HUES48 (cell line): Measurements from ENCODE around the gene ARHGAP32.

Experiments
- H3K27ac ChIP-seq: one replicate; pipeline ENCODE4 v1.7.0; 2013; ENCODE audit warnings: low read depth, low read length, inconsistent platforms
- H3K27me3 ChIP-seq: 2 replicates; pipeline ENCODE4 v1.6.1; 2013; ENCODE audit warnings: mild to moderate bottlenecking, low read length; ENCODE audit not compliant: control insufficient read depth, insufficient read depth
- H3K36me3 ChIP-seq: 2 replicates; pipeline ENCODE4 v1.6.1; 2013; ENCODE audit warnings: low read length; ENCODE audit not compliant: control insufficient read depth, insufficient read depth
- H3K4me1 ChIP-seq: 2 replicates; pipeline ENCODE4 v1.6.1; 2013; ENCODE audit warnings: mild to moderate bottlenecking, low read length; ENCODE audit not compliant: control insufficient read depth, insufficient read depth
- H3K4me3 ChIP-seq: 2 replicates; pipeline ENCODE4 v1.5.1; 2013; ENCODE audit warnings: mild to moderate bottlenecking, low read depth, low read length
- H3K9ac ChIP-seq: 2 replicates; pipeline ENCODE4 v1.6.1; 2013; ENCODE audit warnings: mild to moderate bottlenecking, low read depth, low read length, moderate library complexity
- H3K9me3 ChIP-seq: 2 replicates; pipeline ENCODE4 v1.6.1; 2013; ENCODE audit warnings: low read length; ENCODE audit not compliant: control insufficient read depth, insufficient read depth

ARHGAP32 gene

DNA sequence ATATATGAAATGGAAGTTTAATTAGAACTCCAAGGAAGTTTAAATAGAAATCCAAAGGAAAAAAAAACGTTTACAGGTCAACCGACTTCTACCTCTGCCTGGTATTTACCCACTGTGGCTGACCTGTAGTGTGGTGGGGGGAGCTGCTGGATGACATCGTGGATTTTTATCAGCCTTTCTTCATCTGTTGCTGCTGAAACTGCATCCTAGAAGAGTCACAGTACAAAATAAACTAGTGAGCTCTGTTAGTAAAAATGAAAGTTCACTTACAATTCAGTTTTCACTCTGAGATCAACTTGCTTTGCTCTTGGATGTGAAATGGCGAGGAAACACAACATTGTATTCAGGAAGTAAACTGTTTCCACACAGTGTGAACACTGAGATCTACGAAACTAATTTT, 206.2 kb downstream of the ARHGAP32 start:
- Histone ChIP-seq H3K9ac (no peak overlapping the region), H3K9me3 (no peaks in the 10 kb centered on the region), H3K36me3 (peaks cover 15% of the 10 kb centered on the region), H3K27ac (no peak overlapping the region), H3K4me3 (no peak overlapping the region), H3K4me1 (peaks cover 6% of the 10 kb centered on the region; the same call in 1 of the 2 replicates), H3K27me3 (no peaks in the 10 kb centered on the region)

DNA sequence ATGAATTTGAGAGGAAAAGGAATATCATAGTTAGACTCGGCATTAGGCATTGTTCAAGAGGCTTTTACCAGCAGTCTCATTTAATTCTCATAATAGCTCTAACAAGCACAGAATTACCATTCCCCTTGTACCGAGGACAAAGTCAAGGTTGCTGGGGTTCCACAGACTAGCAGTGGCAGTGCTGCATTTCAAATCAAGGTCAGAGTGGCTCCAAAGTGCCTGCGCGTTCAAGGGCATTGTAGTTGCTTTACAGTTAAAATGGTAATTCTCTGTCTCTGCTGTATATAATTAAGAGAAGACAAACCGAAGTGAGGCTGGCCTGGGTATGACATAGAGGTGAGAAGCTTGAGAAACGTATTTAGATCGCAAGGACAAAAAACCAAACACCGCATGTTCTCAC, 209.1 kb downstream of the ARHGAP32 start:
- Histone ChIP-seq H3K9me3 (no peaks in the 10 kb centered on the region), H3K9ac (no peak overlapping the region), H3K4me3 (no peak overlapping the region), H3K27ac (no peak overlapping the region), H3K36me3 (peaks cover 36% of the 10 kb centered on the region), H3K27me3 (no peaks in the 10 kb centered on the region), H3K4me1 (no peaks in the 10 kb centered on the region)

DNA sequence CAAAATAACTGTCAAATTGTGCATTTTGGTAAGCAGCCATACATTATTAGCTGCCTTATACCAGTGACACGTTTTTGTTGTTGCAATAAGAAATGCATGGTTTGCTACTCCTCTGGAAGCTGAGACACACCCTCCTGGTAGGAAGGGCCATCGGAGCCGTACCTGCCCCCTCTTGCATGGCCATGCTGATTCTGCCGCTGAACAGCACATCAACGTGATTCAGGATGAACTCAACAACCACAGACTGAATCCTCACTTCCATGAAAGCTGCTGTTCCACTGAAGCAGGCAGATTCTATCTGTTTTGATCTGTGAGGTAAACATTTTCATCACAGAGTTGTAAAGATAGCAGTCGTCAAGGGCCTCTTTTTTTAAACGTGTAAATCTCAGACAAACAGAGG, 210.9 kb downstream of the ARHGAP32 start:
- H3K36me3 ChIP-seq: peaks cover 51% of the 10 kb centered on the region
- no peaks in the 10 kb centered on the region for H3K27me3 ChIP-seq
- no peak overlapping the region for H3K4me3 ChIP-seq
- H3K27ac ChIP-seq: no peak overlapping the region
- no peak overlapping the region for H3K9ac ChIP-seq
- H3K4me1 ChIP-seq: no peaks in the 10 kb centered on the region
- H3K9me3 ChIP-seq: no peaks in the 10 kb centered on the region

DNA sequence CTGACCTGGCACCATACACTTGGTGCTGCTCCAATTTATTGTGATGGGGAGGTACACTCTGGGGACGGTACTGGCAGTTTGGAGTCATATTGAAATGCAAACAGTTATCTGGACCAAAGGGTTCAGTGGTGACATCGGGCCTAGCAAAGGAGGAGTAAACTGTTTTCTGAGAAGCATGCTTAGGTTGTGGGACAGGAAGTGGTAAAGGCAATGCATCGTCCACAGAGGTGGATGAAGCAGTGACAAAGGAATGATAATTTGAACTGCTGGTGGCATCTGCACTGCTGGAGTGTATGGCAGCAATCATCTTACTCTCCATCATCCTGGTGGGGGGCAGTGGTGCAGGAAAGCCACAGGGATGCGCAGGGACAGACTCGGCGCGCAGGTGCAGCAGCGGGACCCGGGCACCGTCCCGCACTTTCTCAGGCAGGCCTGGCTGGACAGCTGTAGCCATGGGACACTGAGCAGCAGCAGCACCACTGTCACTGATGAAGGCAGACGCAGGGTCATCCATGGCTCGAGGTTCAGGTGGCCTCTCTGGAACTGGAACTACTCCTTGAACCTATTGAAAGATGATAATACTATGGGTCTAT, 221.4 kb downstream of the ARHGAP32 start:
- H3K36me3 ChIP-seq: peaks cover 66% of the 10 kb centered on the region
- no peak overlapping the region for H3K9ac ChIP-seq
- H3K27ac ChIP-seq: no peak overlapping the region

DNA sequence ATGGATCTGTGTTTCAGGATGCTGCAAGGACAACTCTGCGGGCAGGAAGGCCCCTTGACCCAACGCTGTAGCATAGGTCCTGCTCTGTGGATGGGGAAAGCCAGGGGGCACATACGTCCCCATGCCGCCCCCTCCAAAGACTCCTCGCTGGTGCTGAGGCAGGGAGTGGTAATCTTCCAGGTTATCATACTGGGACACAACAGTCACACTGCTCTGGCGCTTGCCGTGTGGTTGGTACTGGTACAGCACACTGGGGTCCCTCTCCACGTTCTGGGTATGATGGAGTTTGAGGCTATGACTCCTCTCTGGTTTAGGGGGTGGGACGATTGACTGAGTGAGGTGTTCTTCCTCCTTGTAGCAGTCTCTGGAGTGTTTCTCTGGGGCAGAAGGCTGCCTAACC, 223.2 kb downstream of the ARHGAP32 start:
- H3K9me3 ChIP-seq: no peaks in the 10 kb centered on the region
- H3K27ac ChIP-seq: no peak overlapping the region
- no peaks in the 10 kb centered on the region for H3K27me3 ChIP-seq
- H3K4me1 ChIP-seq: no peaks in the 10 kb centered on the region
- no peak overlapping the region for H3K9ac ChIP-seq
- no peak overlapping the region for H3K4me3 ChIP-seq
- peaks cover 53% of the 10 kb centered on the region for H3K36me3 ChIP-seq

More for the DNA sequence above, 221.4 kb downstream of the ARHGAP32 start:
- Histone ChIP-seq H3K9me3 (no peaks in the 10 kb centered on the region), H3K4me3 (no peak overlapping the region), H3K27me3 (no peaks in the 10 kb centered on the region), H3K4me1 (no peaks in the 10 kb centered on the region)

DNA sequence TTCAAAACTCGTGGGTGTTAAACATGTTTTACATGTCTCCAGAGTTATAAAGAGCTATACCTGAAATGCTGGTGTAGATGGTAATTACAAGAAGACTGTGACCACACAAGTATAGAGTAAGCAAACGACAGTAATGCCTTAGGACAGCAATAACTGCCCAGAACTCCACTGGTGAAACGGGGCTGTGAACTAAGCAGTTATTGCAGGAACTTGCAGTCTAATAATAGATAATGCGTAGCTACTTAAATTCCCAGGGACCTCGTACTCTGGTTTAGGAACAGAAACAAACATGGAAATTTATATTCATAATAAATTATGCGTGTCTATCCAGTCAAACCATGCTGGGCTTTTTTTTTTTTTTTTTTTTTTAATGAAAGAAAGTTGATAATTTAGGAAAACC, 224.5 kb downstream of the ARHGAP32 start:
- no peaks in the 10 kb centered on the region for H3K27me3 ChIP-seq
- H3K4me1 ChIP-seq: no peaks in the 10 kb centered on the region
- H3K36me3 ChIP-seq: peaks cover 40% of the 10 kb centered on the region
- no peak overlapping the region for H3K9ac ChIP-seq
- no peak overlapping the region for H3K27ac ChIP-seq
- no peak overlapping the region for H3K4me3 ChIP-seq
- H3K9me3 ChIP-seq: no peaks in the 10 kb centered on the region

DNA sequence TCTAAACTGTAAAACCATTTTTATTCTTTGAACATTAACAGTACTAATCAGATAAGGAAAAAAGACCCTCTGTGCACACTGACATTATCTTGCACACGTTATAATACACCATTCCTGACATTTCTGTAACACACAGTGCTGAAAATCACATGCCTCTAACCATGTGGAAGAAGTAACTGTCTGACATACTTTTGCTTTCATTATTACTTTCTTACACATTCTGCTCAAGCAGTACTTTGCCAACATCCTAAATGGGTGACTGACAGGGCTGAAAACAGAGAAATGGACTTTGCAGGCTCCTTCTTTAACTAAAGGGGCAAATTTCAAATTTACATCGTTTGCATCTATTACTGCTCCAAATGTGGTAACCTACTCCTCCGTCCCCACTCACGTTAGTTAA, 226.6 kb downstream of the ARHGAP32 start:
- Histone ChIP-seq H3K4me1 (no peaks in the 10 kb centered on the region), H3K9ac (no peak overlapping the region), H3K27ac (no peak overlapping the region), H3K4me3 (no peak overlapping the region), H3K9me3 (no peaks in the 10 kb centered on the region), H3K36me3 (peaks cover 23% of the 10 kb centered on the region), H3K27me3 (no peaks in the 10 kb centered on the region)

DNA sequence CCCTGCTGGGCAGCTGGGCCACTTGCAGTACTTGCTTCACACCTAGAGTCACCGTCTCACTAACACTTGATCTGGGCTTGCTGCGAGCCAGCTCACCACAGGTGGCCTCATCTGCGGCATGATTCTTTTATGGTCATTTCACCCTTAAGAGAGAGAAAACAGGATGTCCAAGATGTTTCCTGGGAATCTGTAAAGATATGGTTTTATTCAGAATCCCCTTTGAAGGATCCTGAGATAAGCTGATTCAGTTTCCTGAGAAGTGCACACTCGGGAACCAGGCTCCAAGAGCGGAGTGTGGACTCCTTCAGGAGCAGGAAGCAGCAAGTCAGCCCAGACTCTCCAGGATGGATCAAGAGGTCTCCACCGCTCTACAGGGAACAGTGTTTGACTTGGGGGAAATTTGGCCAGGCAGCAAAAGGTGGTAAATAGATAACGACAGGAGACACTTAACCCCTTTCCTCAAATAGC, 227.6 kb downstream of the ARHGAP32 start:
- Histone ChIP-seq H3K27ac (no peak overlapping the region), H3K27me3 (no peaks in the 10 kb centered on the region), H3K4me3 (no peak overlapping the region), H3K9ac (no peak overlapping the region), H3K36me3 (peaks cover 14% of the 10 kb centered on the region), H3K9me3 (no peaks in the 10 kb centered on the region), H3K4me1 (no peaks in the 10 kb centered on the region)

DNA sequence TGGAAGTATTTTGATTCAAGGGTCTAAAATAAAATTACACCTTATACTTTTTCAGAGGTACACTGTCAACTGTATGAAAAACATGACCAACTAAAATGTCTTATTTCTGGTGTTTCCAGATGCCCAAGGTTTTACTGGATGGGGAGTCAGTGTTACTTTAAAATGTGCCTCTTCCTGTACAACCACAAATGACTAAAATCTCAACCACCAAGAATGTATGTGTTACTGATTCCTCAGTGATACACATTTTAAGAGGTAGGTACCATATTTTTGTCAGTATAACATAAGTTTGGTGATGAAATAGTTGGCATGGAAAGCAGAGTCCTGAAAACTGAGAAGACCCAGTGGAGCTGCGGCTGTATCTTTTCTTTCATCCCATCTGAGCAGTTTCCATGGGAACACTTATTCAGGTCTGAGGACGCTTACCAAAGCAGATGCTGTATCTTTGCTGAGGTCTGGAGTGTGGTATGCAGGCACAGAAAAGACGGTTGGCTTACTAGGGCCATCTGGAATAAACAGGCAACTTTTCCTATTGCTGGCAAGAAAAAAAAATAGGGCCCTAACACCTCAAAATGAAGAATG, 228.3 kb downstream of the ARHGAP32 start:
- no peaks in the 10 kb centered on the region for H3K4me1 ChIP-seq
- peaks cover 7% of the 10 kb centered on the region; the same call in 1 of the 2 replicates for H3K36me3 ChIP-seq
- no peak overlapping the region for H3K27ac ChIP-seq
- H3K9ac ChIP-seq: no peak overlapping the region
- H3K4me3 ChIP-seq: no peak overlapping the region
- no peaks in the 10 kb centered on the region for H3K27me3 ChIP-seq
- H3K9me3 ChIP-seq: no peaks in the 10 kb centered on the region

DNA sequence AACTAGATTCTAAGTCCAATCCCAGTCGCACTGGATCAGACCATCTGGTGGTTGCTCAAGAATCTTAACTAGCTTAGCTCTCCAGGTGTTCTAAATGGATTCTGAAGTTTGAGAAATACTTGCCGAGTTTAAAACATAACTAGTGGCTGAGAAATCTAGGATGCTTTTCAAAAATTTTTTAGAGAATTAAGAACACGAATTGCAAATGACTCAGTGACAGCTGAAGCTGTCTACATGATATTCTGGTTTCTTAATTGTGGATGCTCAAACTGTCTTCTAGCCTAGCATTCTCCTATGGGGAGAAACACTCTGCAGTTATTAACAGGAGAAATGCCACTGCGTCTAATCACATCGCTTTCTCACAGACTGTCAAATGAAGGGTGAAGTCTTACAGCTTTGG, 229.2 kb downstream of the ARHGAP32 start:
- no peaks in the 10 kb centered on the region for H3K9me3 ChIP-seq
- no peak overlapping the region for H3K4me3 ChIP-seq
- no peak overlapping the region for H3K9ac ChIP-seq
- H3K4me1 ChIP-seq: no peaks in the 10 kb centered on the region
- no peak overlapping the region for H3K27ac ChIP-seq
- 0 out of 2 replicates have a peak, but pooled peaks cover under 1% of the 10 kb centered on the region for H3K36me3 ChIP-seq
- H3K27me3 ChIP-seq: no peaks in the 10 kb centered on the region

DNA sequence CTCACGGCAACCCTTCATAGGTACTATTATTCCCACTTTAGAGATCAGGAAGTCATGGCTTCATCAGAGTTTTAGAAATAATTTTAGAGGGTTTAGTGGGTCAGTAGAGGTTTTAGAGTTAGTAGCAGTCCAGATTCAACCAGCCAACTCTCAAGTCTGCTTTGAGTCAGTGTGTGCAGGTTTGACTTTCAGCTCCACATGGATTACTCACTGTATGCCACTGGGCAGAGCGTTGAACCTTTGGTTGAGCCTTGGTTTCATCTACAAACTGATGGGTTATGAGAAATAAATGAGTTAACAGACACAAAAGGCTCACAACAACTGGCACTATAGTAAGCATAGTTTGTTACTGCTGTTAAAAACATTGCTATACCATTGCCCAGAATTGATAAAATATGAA, 230.5 kb downstream of the ARHGAP32 start:
- no peak overlapping the region for H3K4me3 ChIP-seq
- no peak overlapping the region for H3K9ac ChIP-seq
- no peaks in the 10 kb centered on the region for H3K27me3 ChIP-seq
- no peaks in the 10 kb centered on the region for H3K9me3 ChIP-seq
- H3K4me1 ChIP-seq: no peaks in the 10 kb centered on the region
- H3K27ac ChIP-seq: no peak overlapping the region
- no peaks in the 10 kb centered on the region for H3K36me3 ChIP-seq
